Mesothelial cell of epicardium (in vitro differentiated cells): ENCODE data around the gene NFE2L2. TPM values are rescaled to one million over a fixed set of nuclear protein-coding genes. Genes with fewer than 3 reads are reported as not detected.

Experiments used
- DNase-seq, 2 experiments: peaks; one replicate each; pipeline ENCODE4 v3.0.0; 2021; ENCODE audit warnings: low spot score in 2 of 2; ENCODE audit not compliant: unreplicated experiment in 2 of 2
- H3K27ac Mint-ChIP-seq: 2 replicates; pipeline ENCODE4 v1.8.0; 2021; ENCODE audit warnings: mixed read lengths
- H3K27me3 Mint-ChIP-seq: 2 replicates; pipeline ENCODE4 v1.8.0; 2021; ENCODE audit warnings: low read depth, mixed read lengths
- H3K36me3 Mint-ChIP-seq: 2 replicates; pipeline ENCODE4 v1.8.0; 2021; ENCODE audit warnings: mixed read lengths
- H3K4me1 Mint-ChIP-seq: 2 replicates; pipeline ENCODE4 v1.8.0; 2021; ENCODE audit warnings: mixed read lengths
- H3K4me3 Mint-ChIP-seq: 2 replicates; pipeline ENCODE4 v1.8.0; 2021; ENCODE audit warnings: mild to moderate bottlenecking, moderate library complexity, mixed read lengths
- H3K9me3 Mint-ChIP-seq: 2 replicates; pipeline ENCODE4 v1.8.0; 2021; ENCODE audit warnings: mixed read lengths
- total RNA-seq: library from RNA; stranded (reverse); gene quantifications from 3 replicates; pipeline ENCODE4 v1.2.1, GENCODE V29; 2021
- TF ChIP-seq, protein P1 (sequence below): fragments of 200-600 bp; sonication (generic); IDR thresholded peaks from one replicate; pipeline ENCODE4 v1.5.0; 2021; ENCODE audit warnings: antibody characterized with exemption; ENCODE audit not compliant: unreplicated experiment

NFE2L2 gene
- total RNA-seq, 1 donor from 2014 or later = 93.9 TPM

DNA sequence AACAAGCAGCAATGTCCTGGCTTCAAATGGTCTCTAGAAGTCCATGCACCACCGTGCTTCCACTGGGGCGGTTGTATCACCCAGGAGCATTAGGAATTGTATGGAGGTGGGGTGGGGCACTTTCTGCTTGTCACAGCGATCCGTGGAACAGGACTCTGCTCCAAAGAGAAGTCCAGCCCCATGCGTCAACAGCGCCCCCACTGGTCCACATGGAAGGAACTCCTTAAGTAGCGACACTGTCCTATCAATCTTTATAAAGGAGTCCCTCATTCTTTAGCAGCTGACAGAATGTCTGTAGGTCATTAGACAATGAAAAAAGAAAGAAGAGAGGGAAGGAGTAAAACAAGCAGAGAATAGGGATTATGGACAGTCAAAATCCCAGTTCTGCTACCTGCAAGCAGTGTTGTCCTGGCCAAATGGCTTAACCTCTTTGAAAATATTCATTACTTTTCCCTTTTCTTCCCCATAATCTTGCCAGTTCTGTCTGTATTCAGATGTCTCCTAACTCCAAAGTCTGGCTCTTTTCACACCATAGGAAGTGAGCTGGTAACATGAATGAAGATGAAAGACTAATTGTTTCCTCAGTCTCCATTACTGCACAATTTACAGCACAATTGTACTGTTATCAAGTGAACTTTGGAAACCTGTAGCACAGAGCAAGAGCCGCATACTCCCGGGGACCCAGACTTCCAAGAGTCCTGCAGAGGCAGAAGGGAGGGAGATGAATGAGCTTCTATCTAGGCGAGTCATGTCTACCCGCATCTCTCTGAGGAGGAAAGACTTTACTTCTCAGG, 9.9 kb downstream of the NFE2L2 start:
- Mint-ChIP-seq H3K27me3 (no peaks in the 10 kb centered on the region), H3K36me3 (peaks cover 21% of the 10 kb centered on the region), H3K27ac (peak overlapping the region; percentile 58), H3K4me3 (no peak overlapping the region), H3K4me1 (peaks cover 64% of the 10 kb centered on the region), H3K9me3 (peaks cover 5% of the 10 kb centered on the region)
- DNase-seq = peak; percentile 29 to 47
- TF ChIP-seq, protein P1, sequence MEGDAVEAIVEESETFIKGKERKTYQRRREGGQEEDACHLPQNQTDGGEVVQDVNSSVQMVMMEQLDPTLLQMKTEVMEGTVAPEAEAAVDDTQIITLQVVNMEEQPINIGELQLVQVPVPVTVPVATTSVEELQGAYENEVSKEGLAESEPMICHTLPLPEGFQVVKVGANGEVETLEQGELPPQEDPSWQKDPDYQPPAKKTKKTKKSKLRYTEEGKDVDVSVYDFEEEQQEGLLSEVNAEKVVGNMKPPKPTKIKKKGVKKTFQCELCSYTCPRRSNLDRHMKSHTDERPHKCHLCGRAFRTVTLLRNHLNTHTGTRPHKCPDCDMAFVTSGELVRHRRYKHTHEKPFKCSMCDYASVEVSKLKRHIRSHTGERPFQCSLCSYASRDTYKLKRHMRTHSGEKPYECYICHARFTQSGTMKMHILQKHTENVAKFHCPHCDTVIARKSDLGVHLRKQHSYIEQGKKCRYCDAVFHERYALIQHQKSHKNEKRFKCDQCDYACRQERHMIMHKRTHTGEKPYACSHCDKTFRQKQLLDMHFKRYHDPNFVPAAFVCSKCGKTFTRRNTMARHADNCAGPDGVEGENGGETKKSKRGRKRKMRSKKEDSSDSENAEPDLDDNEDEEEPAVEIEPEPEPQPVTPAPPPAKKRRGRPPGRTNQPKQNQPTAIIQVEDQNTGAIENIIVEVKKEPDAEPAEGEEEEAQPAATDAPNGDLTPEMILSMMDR = peak; percentile 54

DNA sequence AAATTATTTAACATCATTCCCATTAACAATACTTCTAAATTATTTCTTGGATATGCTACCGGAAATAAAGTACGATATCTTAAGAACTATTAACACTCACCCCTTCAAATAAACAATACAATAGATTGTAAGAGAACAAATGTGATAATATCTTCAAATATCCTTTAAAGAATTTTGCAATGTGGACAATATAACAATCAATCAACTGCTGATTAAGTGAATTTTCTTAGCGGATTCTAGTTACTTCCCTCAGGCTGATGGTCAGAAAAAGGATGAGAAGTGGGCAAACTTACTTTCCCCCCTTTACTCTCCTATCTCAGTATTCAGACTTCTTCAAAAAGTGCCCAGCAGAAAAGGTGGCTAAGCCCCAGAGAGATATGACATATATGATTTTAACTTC, 10.8 kb downstream of the NFE2L2 start:
- H3K27ac Mint-ChIP-seq = no peak overlapping the region
- H3K27me3 Mint-ChIP-seq = no peaks in the 10 kb centered on the region
- peaks cover 5% of the 10 kb centered on the region for H3K9me3 Mint-ChIP-seq
- peaks cover 63% of the 10 kb centered on the region for H3K4me1 Mint-ChIP-seq
- DNase-seq = no peak
- H3K36me3 Mint-ChIP-seq = peaks cover 24% of the 10 kb centered on the region
- TF ChIP-seq, protein P1 = no peak
- no peak overlapping the region for H3K4me3 Mint-ChIP-seq

DNA sequence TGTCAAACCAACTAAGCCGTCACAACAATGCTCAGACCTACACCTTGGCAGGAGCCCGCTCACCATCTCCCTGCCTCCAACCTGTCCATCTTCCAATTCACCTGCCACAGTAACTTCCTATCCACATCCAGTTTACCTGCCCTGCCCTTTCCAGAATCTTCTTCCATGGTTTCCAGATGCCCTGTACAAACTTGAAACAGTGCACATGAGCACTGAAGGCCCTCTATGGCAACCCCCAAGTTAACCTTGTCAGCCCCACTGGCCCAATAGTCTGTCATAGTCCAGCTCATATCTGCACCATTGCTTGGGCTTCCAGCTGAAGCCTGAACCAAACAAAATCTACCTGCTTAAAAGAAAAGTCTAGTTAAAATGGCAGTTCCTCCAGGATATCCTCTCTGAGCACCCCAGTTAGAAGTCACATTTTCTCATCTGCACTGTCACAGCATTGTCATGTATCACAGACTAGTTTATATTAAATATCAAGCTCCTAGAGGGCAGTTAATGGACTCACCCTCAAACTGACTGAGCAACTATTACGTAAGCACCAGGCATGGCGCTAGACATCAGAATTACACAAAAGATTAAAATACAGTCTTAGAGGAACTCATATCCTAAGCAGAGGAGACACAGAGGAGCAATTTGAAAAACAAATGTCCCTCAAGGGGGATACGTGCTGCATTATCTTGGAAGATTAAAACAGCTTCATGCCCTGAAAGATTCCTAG, 11.6 kb downstream of the NFE2L2 start:
- H3K27me3 Mint-ChIP-seq = no peaks in the 10 kb centered on the region
- TF ChIP-seq, protein P1 = no peak
- H3K9me3 Mint-ChIP-seq = peaks cover under 1% of the 10 kb centered on the region
- H3K4me1 Mint-ChIP-seq = peaks cover 64% of the 10 kb centered on the region
- peak overlapping the region; percentile 70 for H3K27ac Mint-ChIP-seq
- H3K4me3 Mint-ChIP-seq = no peak overlapping the region
- peaks cover 21% of the 10 kb centered on the region for H3K36me3 Mint-ChIP-seq
- DNase-seq = no peak

DNA sequence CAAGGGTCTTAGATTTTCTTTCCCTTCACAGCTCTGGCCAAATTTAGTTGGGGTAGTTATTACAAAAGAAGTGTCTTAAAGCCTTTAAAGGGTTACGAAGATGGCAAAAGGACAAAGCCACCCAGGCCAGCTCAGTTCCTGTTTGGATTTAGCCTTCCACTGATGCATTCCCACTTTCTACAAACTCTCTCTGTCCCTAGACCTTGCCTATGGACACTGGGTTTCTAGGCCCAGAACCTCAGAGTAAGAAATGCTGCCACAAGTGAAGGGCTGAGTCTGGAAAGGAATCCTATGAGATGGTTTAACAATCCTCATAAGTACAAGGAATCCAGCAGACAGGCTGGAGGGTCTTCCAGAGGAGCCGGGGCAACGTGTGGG, 13.4 kb downstream of the NFE2L2 start:
- no peaks in the 10 kb centered on the region for H3K27me3 Mint-ChIP-seq
- no peaks in the 10 kb centered on the region for H3K9me3 Mint-ChIP-seq
- H3K36me3 Mint-ChIP-seq = peaks cover 10% of the 10 kb centered on the region
- H3K27ac Mint-ChIP-seq = peak overlapping the region; percentile 90
- H3K4me1 Mint-ChIP-seq = peaks cover 52% of the 10 kb centered on the region
- no peak overlapping the region for H3K4me3 Mint-ChIP-seq
- no peak for DNase-seq
- TF ChIP-seq, protein P1 = no peak

DNA sequence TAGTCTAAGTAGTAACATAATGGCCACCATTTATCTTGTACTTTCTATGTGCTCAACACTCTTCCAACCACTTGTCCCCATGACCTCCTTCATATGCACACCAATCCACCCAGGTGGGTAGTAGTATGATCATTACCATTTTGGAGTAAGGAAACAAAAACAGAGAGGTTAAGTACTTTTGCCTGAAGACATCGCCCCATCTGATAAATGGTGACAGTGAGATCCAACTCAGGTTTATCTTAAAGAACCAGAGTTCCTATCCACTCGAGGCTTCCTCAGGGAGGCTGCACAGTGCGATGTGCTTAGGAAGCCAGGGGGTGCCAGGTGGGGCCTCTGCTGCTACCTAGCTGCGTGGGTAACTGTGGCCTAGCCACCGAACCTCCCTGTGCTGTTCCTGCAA, 14.1 kb downstream of the NFE2L2 start:
- peaks cover 50% of the 10 kb centered on the region for H3K4me1 Mint-ChIP-seq
- H3K4me3 Mint-ChIP-seq = no peak overlapping the region
- DNase-seq = no peak
- H3K27me3 Mint-ChIP-seq = no peaks in the 10 kb centered on the region
- H3K27ac Mint-ChIP-seq = peak overlapping the region; percentile 90
- no peaks in the 10 kb centered on the region for H3K9me3 Mint-ChIP-seq
- peaks cover 10% of the 10 kb centered on the region for H3K36me3 Mint-ChIP-seq
- TF ChIP-seq, protein P1 = no peak
